Activated T-helper 17 cell treated with anti-CD3 and anti-CD28 coated beads, Interleukin-2, amount 50 U/mL, for 72 hours (primary cell): ENCODE measurements around the gene MAP7D1. TPM values are rescaled to one million over a fixed set of nuclear protein-coding genes. Genes with fewer than 3 reads are reported as not detected.
"Not testable (repeated sequence)": the region's sequence is repeated elsewhere in the genome, so short reads cannot be mapped to it uniquely, and the experiment has no call there.

Experiments
- ATAC-seq: fragments of 150-1000 bp; cut with Tn5 transposase; replicated peaks from 2 replicates; pipeline ENCODE4 v1.10.0; 2021; ENCODE audit warnings: mild to moderate bottlenecking, moderate library complexity
- H3K27ac Mint-ChIP-seq: one replicate; pipeline ENCODE4 v1.8.0; 2022; ENCODE audit warnings: mixed read lengths
- H3K27me3 Mint-ChIP-seq: one replicate; pipeline ENCODE4 v1.8.0; 2022; ENCODE audit warnings: mixed read lengths
- H3K36me3 Mint-ChIP-seq: one replicate; pipeline ENCODE4 v1.8.0; 2022; ENCODE audit warnings: low read depth, mild to moderate bottlenecking, mixed read lengths
- H3K4me1 Mint-ChIP-seq: one replicate; pipeline ENCODE4 v1.8.0; 2022; ENCODE audit warnings: mixed read lengths
- H3K4me3 Mint-ChIP-seq: one replicate; pipeline ENCODE4 v1.8.0; 2022; ENCODE audit warnings: mild to moderate bottlenecking, mixed read lengths
- H3K9me3 Mint-ChIP-seq: one replicate; pipeline ENCODE4 v1.8.0; 2022; ENCODE audit warnings: mixed read lengths
- total RNA-seq, 2 donors: library from RNA; stranded (reverse); gene quantifications; one replicate each; pipeline ENCODE4 v1.2.3, GENCODE V29; 2022

The MAP7D1 gene
- total RNA-seq, 2 donors from 2014 or later, result 97.9 to 164 TPM

GRCh38 chr1:36176106-36176949, 20.4 kb downstream of the MAP7D1 start:
- H3K36me3 Mint-ChIP-seq, result peaks cover 90% of the 10 kb centered on the region
- no peaks in the 10 kb centered on the region for H3K27me3 Mint-ChIP-seq
- ATAC-seq, result no peak
- no peaks in the 10 kb centered on the region for H3K9me3 Mint-ChIP-seq
- no peak overlapping the region for H3K4me3 Mint-ChIP-seq
- no peaks in the 10 kb centered on the region for H3K4me1 Mint-ChIP-seq
- H3K27ac Mint-ChIP-seq, result no peak overlapping the region

GRCh38 chr1:36177589-36178431, 21.9 kb downstream of the MAP7D1 start:
- Mint-ChIP-seq H3K4me3 (no peak overlapping the region), H3K27ac (no peak overlapping the region), H3K9me3 (no peaks in the 10 kb centered on the region), H3K27me3 (no peaks in the 10 kb centered on the region), H3K36me3 (peaks cover 81% of the 10 kb centered on the region), H3K4me1 (no peaks in the 10 kb centered on the region)
- ATAC-seq, result no peak

- peaks cover 72% of the 10 kb centered on the region for H3K36me3 Mint-ChIP-seq
- H3K4me3 Mint-ChIP-seq, result no peak overlapping the region
- H3K9me3 Mint-ChIP-seq, result no peaks in the 10 kb centered on the region
- no peaks in the 10 kb centered on the region for H3K4me1 Mint-ChIP-seq
- no peak for ATAC-seq
- no peaks in the 10 kb centered on the region for H3K27me3 Mint-ChIP-seq
- no peak overlapping the region for H3K27ac Mint-ChIP-seq
Observed at GRCh38 chr1:36178471-36179219, 22.7 kb downstream of the MAP7D1 start.

GRCh38 chr1:36179220-36179600, 23.2 kb downstream of the MAP7D1 start:
- ATAC-seq, result no peak
- Mint-ChIP-seq H3K4me1 (no peaks in the 10 kb centered on the region), H3K9me3 (no peaks in the 10 kb centered on the region), H3K27me3 (no peaks in the 10 kb centered on the region), H3K27ac (no peak overlapping the region), H3K4me3 (no peak overlapping the region), H3K36me3 (peaks cover 67% of the 10 kb centered on the region)

GRCh38 chr1:36182734-36183133, 26.8 kb downstream of the MAP7D1 start:
- peaks cover 38% of the 10 kb centered on the region for H3K36me3 Mint-ChIP-seq
- no peak overlapping the region for H3K4me3 Mint-ChIP-seq
- H3K9me3 Mint-ChIP-seq, result no peaks in the 10 kb centered on the region
- H3K27me3 Mint-ChIP-seq, result no peaks in the 10 kb centered on the region
- no peaks in the 10 kb centered on the region for H3K4me1 Mint-ChIP-seq
- no peak for ATAC-seq
- peak overlapping the region; percentile 18 for H3K27ac Mint-ChIP-seq

GRCh38 chr1:36183309-36183856, 27.4 kb downstream of the MAP7D1 start:
- ATAC-seq, result no peak
- peaks cover 35% of the 10 kb centered on the region for H3K36me3 Mint-ChIP-seq
- H3K27ac Mint-ChIP-seq, result peak overlapping the region; percentile 18
- H3K27me3 Mint-ChIP-seq, result no peaks in the 10 kb centered on the region
- H3K9me3 Mint-ChIP-seq, result no peaks in the 10 kb centered on the region
- H3K4me1 Mint-ChIP-seq, result peaks cover 5% of the 10 kb centered on the region
- no peak overlapping the region for H3K4me3 Mint-ChIP-seq

- ATAC-seq, result peak; percentile 99
- Mint-ChIP-seq H3K9me3 (no peaks in the 10 kb centered on the region), H3K27me3 (no peaks in the 10 kb centered on the region)
Observed at GRCh38 chr1:36187800-36188593, 32.0 kb downstream of the MAP7D1 start.

GRCh38 chr1:36196805-36197204, 40.8 kb downstream of the MAP7D1 start:
- H3K4me1 Mint-ChIP-seq, ATAC-seq, H3K36me3 Mint-ChIP-seq, H3K4me3 Mint-ChIP-seq, H3K27me3 Mint-ChIP-seq, H3K27ac Mint-ChIP-seq, H3K9me3 Mint-ChIP-seq: not testable (repeated sequence)

More at GRCh38 chr1:36187800-36188593, 32.0 kb downstream of the MAP7D1 start:
- Mint-ChIP-seq H3K4me1 (peaks cover 5% of the 10 kb centered on the region), H3K36me3 (no peaks in the 10 kb centered on the region), H3K4me3 (peak overlapping the region; percentile 13), H3K27ac (peak overlapping the region; percentile 76)

- ATAC-seq, result no peak
- H3K27me3 Mint-ChIP-seq, result peaks cover 4% of the 10 kb centered on the region
- H3K4me1 Mint-ChIP-seq, result no peaks in the 10 kb centered on the region
- H3K36me3 Mint-ChIP-seq, result no peaks in the 10 kb centered on the region
- H3K4me3 Mint-ChIP-seq, result no peak overlapping the region
- no peak overlapping the region for H3K27ac Mint-ChIP-seq
- no peaks in the 10 kb centered on the region for H3K9me3 Mint-ChIP-seq
Observed at GRCh38 chr1:36198641-36199040, 42.7 kb downstream of the MAP7D1 start.

- H3K27me3 Mint-ChIP-seq, result peaks cover 4% of the 10 kb centered on the region
- H3K4me3 Mint-ChIP-seq, result no peak overlapping the region
- H3K4me1 Mint-ChIP-seq, result no peaks in the 10 kb centered on the region
- no peak overlapping the region for H3K27ac Mint-ChIP-seq
- H3K9me3 Mint-ChIP-seq, result no peaks in the 10 kb centered on the region
- no peaks in the 10 kb centered on the region for H3K36me3 Mint-ChIP-seq
- ATAC-seq, result no peak
Observed at GRCh38 chr1:36199934-36200741, 44.2 kb downstream of the MAP7D1 start.

GRCh38 chr1:36203027-36203553, 47.1 kb downstream of the MAP7D1 start:
- no peak overlapping the region for H3K4me3 Mint-ChIP-seq
- H3K9me3 Mint-ChIP-seq, result no peaks in the 10 kb centered on the region
- peaks cover 4% of the 10 kb centered on the region for H3K27me3 Mint-ChIP-seq
- H3K27ac Mint-ChIP-seq, result no peak overlapping the region
- ATAC-seq, result no peak
- no peaks in the 10 kb centered on the region for H3K36me3 Mint-ChIP-seq
- H3K4me1 Mint-ChIP-seq, result no peaks in the 10 kb centered on the region

GRCh38 chr1:36203554-36204346, 47.8 kb downstream of the MAP7D1 start:
- H3K4me1 Mint-ChIP-seq, result no peaks in the 10 kb centered on the region
- H3K36me3 Mint-ChIP-seq, result no peaks in the 10 kb centered on the region
- no peak for ATAC-seq
- H3K27me3 Mint-ChIP-seq, result peaks cover 4% of the 10 kb centered on the region
- no peaks in the 10 kb centered on the region for H3K9me3 Mint-ChIP-seq
- no peak overlapping the region for H3K27ac Mint-ChIP-seq
- no peak overlapping the region for H3K4me3 Mint-ChIP-seq
